HG02938 (cell line): ENCODE results near the gene VPS39.

Source experiments
- ATAC-seq: cut with Tn5 transposase; IDR thresholded peaks from one replicate; pipeline ENCODE4 v1.9.1; 2021; ENCODE audit warnings: mild to moderate bottlenecking, moderate library complexity; ENCODE audit not compliant: unreplicated experiment

Gene VPS39

GRCh38 chr15:42147431-42147735, 60.7 kb downstream of the VPS39 start:
- ATAC-seq: no peak

- ATAC-seq: no peak
Observed at GRCh38 chr15:42146551-42147430, 61.3 kb downstream of the VPS39 start.

- no peak for ATAC-seq
Observed at GRCh38 chr15:42145546-42146455, 62.3 kb downstream of the VPS39 start.

- no peak for ATAC-seq
Observed at GRCh38 chr15:42144841-42145375, 63.2 kb downstream of the VPS39 start.

- ATAC-seq: no peak
Observed at GRCh38 chr15:42143866-42144625, 64.1 kb downstream of the VPS39 start.

GRCh38 chr15:42143356-42143755, 64.7 kb downstream of the VPS39 start:
- no peak for ATAC-seq

GRCh38 chr15:42141795-42142667, 66.1 kb downstream of the VPS39 start:
- ATAC-seq: no peak

GRCh38 chr15:42141246-42141645, 66.9 kb downstream of the VPS39 start:
- ATAC-seq: no peak

- no peak for ATAC-seq
Observed at GRCh38 chr15:42140383-42141070, 67.6 kb downstream of the VPS39 start.

- no peak for ATAC-seq
Observed at GRCh38 chr15:42139596-42139995, 68.5 kb downstream of the VPS39 start.

- ATAC-seq: no peak
Observed at GRCh38 chr15:42138968-42139386, 69.1 kb downstream of the VPS39 start.

- no peak for ATAC-seq
Observed at GRCh38 chr15:42138411-42138810, 69.7 kb downstream of the VPS39 start.

- no peak for ATAC-seq
Observed at GRCh38 chr15:42137461-42138261, 70.4 kb downstream of the VPS39 start.

GRCh38 chr15:42136513-42136912, 71.6 kb downstream of the VPS39 start:
- ATAC-seq: no peak

- no peak for ATAC-seq
Observed at GRCh38 chr15:42135351-42135750, 72.8 kb downstream of the VPS39 start.

GRCh38 chr15:42134617-42135245, 73.4 kb downstream of the VPS39 start:
- ATAC-seq: no peak

GRCh38 chr15:42133886-42134502, 74.1 kb downstream of the VPS39 start:
- ATAC-seq: no peak

- ATAC-seq: no peak
Observed at GRCh38 chr15:42133356-42133755, 74.7 kb downstream of the VPS39 start.
